PC-9 (cell line): ENCODE results near the gene TVP23B.
"Not testable (repeated sequence)": the region's sequence is repeated elsewhere in the genome, so short reads cannot be mapped to it uniquely, and the experiment has no call there.

Experiments used
- EZH2 ChIP-seq: fragments of 200-600 bp; sonication (generic); IDR thresholded peaks from 2 replicates; pipeline ENCODE4 v1.8.0; 2017; ENCODE audit warnings: antibody characterized with exemption, low read depth
- TF ChIP-seq, protein P1 (sequence below): fragments of 200-600 bp; sonication (generic); conservative IDR thresholded peaks from 2 replicates; pipeline ENCODE4 v1.6.1; 2017; ENCODE audit warnings: mixed run types, antibody characterized with exemption, mild to moderate bottlenecking, moderate library complexity

DNA sequence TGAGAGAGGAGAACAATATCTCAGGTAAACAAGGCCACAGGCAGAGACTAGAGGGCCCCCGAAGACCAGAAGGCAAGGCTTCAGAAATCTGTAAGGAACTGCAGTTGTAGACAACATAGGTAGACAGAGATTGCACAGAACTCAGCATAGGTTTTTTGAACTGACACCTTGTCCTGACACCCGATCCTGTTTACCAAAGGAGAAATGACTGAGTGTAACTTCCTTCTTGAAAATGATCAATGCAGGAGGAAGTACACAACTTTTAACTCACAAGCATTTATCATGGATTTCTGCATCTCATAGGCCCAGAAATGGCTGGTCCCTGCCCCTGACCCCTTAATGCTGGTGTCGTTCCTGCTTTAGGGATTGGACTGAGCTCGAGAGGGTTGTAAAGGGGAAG lies 36.3 kb upstream of the TVP23B start:
- TF ChIP-seq, protein P1, sequence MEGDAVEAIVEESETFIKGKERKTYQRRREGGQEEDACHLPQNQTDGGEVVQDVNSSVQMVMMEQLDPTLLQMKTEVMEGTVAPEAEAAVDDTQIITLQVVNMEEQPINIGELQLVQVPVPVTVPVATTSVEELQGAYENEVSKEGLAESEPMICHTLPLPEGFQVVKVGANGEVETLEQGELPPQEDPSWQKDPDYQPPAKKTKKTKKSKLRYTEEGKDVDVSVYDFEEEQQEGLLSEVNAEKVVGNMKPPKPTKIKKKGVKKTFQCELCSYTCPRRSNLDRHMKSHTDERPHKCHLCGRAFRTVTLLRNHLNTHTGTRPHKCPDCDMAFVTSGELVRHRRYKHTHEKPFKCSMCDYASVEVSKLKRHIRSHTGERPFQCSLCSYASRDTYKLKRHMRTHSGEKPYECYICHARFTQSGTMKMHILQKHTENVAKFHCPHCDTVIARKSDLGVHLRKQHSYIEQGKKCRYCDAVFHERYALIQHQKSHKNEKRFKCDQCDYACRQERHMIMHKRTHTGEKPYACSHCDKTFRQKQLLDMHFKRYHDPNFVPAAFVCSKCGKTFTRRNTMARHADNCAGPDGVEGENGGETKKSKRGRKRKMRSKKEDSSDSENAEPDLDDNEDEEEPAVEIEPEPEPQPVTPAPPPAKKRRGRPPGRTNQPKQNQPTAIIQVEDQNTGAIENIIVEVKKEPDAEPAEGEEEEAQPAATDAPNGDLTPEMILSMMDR, result not testable (repeated sequence)
- not testable (repeated sequence) for TF ChIP-seq EZH2
